Naive thymus-derived CD8-positive, alpha-beta T cell (primary cell): ENCODE measurements around the gene RAD17. TPM values are rescaled to one million over a fixed set of nuclear protein-coding genes. Genes with fewer than 3 reads are reported as not detected.
"Not testable (repeated sequence)": the region's sequence is repeated elsewhere in the genome, so short reads cannot be mapped to it uniquely, and the experiment has no call there.

ENCODE experiments used
- ATAC-seq, 2 donors: fragments of 150-1000 bp; cut with Tn5 transposase in 1 of 2; sonication (Bioruptor Pico), chemical (Tn5 transposase) in 1 of 2; 1 replicate in 1 of 2; 2 replicates in 1 of 2; pipeline ENCODE4 v1.10.0; 2021; ENCODE audit warnings: mild to moderate bottlenecking in 2 of 2, moderate library complexity in 2 of 2
- POLR2A ChIA-PET: fragments of 350-600 bp; sonication (Branson Sonifier 250); formaldehyde crosslinking; loops from one replicate; lab custom pipeline; 2021; ENCODE audit warnings: antibody characterized with exemption; lab: Charles Lee
- DNase-seq, 10 donors: peaks; one replicate each; pipeline versions ENCODE4 v3.0.0 to v3.0.0-alpha.2; 2020 to 2022
- H3K27ac Mint-ChIP-seq, 10 donors: one replicate each; pipeline ENCODE4 v1.8.0; 2020 to 2022; ENCODE audit warnings: mild to moderate bottlenecking in 10 of 10, mixed read lengths in 10 of 10, moderate library complexity in 4 of 10, inconsistent platforms in 1 of 10
- H3K27me3 Mint-ChIP-seq, 5 donors: one replicate each; pipeline ENCODE4 v1.8.0; 2021 to 2022; ENCODE audit warnings: mixed read lengths in 5 of 5
- H3K36me3 Mint-ChIP-seq, 3 donors: one replicate each; pipeline ENCODE4 v1.8.0; 2020 to 2022; ENCODE audit warnings: mixed read lengths in 3 of 3, mild to moderate bottlenecking in 2 of 3, inconsistent platforms in 1 of 3
- H3K4me1 Mint-ChIP-seq, 4 donors: one replicate each; pipeline ENCODE4 v1.8.0; 2021 to 2022; ENCODE audit warnings: mixed read lengths in 4 of 4
- H3K4me3 Mint-ChIP-seq, 10 donors: one replicate each; pipeline ENCODE4 v1.8.0; 2020 to 2022; ENCODE audit warnings: mild to moderate bottlenecking in 10 of 10, mixed read lengths in 10 of 10, moderate library complexity in 6 of 10, inconsistent platforms in 1 of 10
- H3K9me3 Mint-ChIP-seq, 9 donors: one replicate each; pipeline ENCODE4 v1.8.0; 2020 to 2022; ENCODE audit warnings: mixed read lengths in 9 of 9, mild to moderate bottlenecking in 3 of 9, inconsistent platforms in 1 of 9, moderate library complexity in 1 of 9
- polyA plus RNA-seq, 3 donors: library from polyadenylated mRNA; unstranded; fragments of 300-500 nt; fragmentation: Illumina TruSeq; gene quantifications; one replicate each; pipeline ENCODE4 v1.2.3, GENCODE V29; 2021
- total RNA-seq, 8 experiments: library from RNA in 2 of 8; stranded (reverse) in 2 of 8; gene quantifications; one replicate each; pipeline ENCODE4 v1.2.3 and lab custom pipeline; 2021 to 2026

Gene RAD17
- total and polyA plus RNA-seq, 5 experiments from 2014 or later = 15.6 to 38.5 (median 25.5) TPM

GRCh38 chr5:69359699-69360098 lies 9.9 kb upstream of the RAD17 start:
- H3K27ac Mint-ChIP-seq = peak overlapping the region in 5 of 10 donors; percentile 2 to 54 (median 6)
- POLR2A ChIA-PET = interaction anchor here (0.7 kb wide), 1 partner anchor 21 kb away, joined by 3 read pairs; no protein-coding TSS in a partner anchor
- peaks cover 7 to 28% (median 21%) of the 10 kb centered on the region in 4 donors for H3K4me1 Mint-ChIP-seq
- DNase-seq (no peak), ATAC-seq (no peak)
- peaks cover 0 to 60% (median 0%) of the 10 kb centered on the region in 3 donors for H3K36me3 Mint-ChIP-seq
- H3K9me3 Mint-ChIP-seq = no peaks in the 10 kb centered on the region
- no peak overlapping the region for H3K4me3 Mint-ChIP-seq
- no peaks in the 10 kb centered on the region for H3K27me3 Mint-ChIP-seq

DNA sequence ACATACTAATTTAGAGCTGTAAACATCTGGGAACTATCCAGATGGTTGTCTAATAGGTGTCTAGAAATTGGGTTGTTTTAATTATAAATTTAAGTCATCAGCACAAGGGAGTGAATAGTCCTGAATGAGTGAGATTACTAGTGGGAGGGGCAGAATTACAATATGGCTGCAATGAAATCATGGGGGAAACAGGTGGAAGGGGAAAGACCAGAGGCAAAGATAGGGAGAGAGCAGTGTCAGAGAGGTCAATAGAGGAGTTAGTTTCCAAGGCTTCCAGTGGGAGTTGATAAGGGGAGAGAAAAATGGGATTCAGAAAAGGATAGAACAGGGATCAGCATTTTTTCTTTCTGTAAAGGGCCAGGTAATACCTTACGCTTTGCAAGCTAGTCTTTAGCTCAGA lies 9.2 kb upstream of the RAD17 start:
- H3K36me3 Mint-ChIP-seq = peaks cover 4 to 62% (median 4%) of the 10 kb centered on the region in 3 donors
- H3K27ac Mint-ChIP-seq = peak overlapping the region in 4 of 10 donors; percentile 5 to 37 (median 16)

DNA sequence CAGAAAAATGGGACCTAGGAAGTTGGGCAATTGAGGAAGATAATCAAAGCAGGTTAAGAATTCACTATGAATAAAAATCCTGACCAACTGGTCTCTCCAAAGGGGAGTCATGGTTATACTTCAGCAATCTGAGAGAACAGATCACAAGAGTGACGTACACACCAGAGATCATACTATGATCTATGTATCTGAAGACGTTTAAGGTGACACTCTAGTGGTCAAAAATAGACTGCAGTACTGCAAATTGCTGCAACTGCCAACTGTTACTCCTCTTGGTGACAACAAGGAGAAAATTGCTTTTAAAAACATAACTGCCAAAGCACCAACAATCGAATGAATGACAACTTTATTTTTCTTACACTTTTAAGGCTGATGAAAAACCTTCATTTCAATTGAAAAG lies 5.2 kb upstream of the RAD17 start:
- ATAC-seq (peak in 1 of 2 donors; percentile 34), DNase-seq (peak in 4 of 10 donors; percentile 14 to 41 (median 22))
- Mint-ChIP-seq H3K4me3 (no peak overlapping the region), H3K27me3 (no peaks in the 10 kb centered on the region), H3K9me3 (no peaks in the 10 kb centered on the region), H3K27ac (peak overlapping the region in 8 of 10 donors; percentile 15 to 83 (median 67)), H3K36me3 (peaks cover 4 to 59% (median 5%) of the 10 kb centered on the region in 3 donors), H3K4me1 (peaks cover 19 to 46% (median 35%) of the 10 kb centered on the region in 4 donors)
- POLR2A ChIA-PET = no interaction called here

More for the DNA sequence above, 9.2 kb upstream of the RAD17 start:
- Mint-ChIP-seq H3K27me3 (no peaks in the 10 kb centered on the region), H3K9me3 (no peaks in the 10 kb centered on the region), H3K4me1 (peaks cover 10 to 35% (median 27%) of the 10 kb centered on the region in 4 donors), H3K4me3 (no peak overlapping the region)
- no peak for ATAC-seq
- no peak for DNase-seq
- POLR2A ChIA-PET = no interaction called here

DNA sequence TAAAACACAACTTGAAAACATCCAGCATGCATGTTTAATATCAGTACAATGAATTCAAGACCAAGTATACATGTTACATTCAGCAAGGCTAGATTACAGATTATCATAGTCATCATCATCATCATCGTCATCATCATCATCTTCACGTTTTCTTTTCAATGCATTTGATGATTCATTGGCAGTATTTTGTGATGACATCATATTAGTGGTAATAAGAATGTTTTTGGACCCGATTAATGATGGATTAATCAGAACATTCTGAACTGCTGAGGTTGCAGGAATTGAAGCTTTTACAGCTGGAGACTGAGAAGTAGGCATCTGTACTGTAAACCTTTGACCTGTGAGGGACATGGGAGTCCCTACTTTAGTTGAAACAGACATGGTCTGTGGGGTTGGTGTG lies 4.8 kb upstream of the RAD17 start:
- Mint-ChIP-seq H3K9me3 (no peaks in the 10 kb centered on the region), H3K36me3 (peaks cover 4 to 58% (median 5%) of the 10 kb centered on the region in 3 donors), H3K4me1 (peaks cover 19 to 46% (median 34%) of the 10 kb centered on the region in 4 donors), H3K4me3 (no peak overlapping the region), H3K27me3 (no peaks in the 10 kb centered on the region), H3K27ac (peak overlapping the region in 2 of 10 donors; percentile 63 to 66)
- DNase-seq (no peak), ATAC-seq (no peak)
- POLR2A ChIA-PET = interaction anchor here (0.9 kb wide), 1 partner anchor 39 kb away, joined by 10 read pairs; no protein-coding TSS in a partner anchor

GRCh38 chr5:69367697-69368279 lies 1.8 kb upstream of the RAD17 start:
- Mint-ChIP-seq H3K9me3 (no peaks in the 10 kb centered on the region), H3K36me3 (peaks cover 4 to 40% (median 5%) of the 10 kb centered on the region in 3 donors), H3K4me3 (peak overlapping the region; percentile 91 to 99 (median 96)), H3K27ac (peak overlapping the region; percentile 91 to 100 (median 98)), H3K27me3 (no peaks in the 10 kb centered on the region), H3K4me1 (peaks cover 16 to 60% (median 44%) of the 10 kb centered on the region in 4 donors)
- ATAC-seq (no peak), DNase-seq (no peak)
- POLR2A ChIA-PET = interaction anchor here (1.1 kb wide), 1 partner anchor 35 kb away, joined by 3 read pairs; the partner anchor contains the start of gene CCDC125

DNA sequence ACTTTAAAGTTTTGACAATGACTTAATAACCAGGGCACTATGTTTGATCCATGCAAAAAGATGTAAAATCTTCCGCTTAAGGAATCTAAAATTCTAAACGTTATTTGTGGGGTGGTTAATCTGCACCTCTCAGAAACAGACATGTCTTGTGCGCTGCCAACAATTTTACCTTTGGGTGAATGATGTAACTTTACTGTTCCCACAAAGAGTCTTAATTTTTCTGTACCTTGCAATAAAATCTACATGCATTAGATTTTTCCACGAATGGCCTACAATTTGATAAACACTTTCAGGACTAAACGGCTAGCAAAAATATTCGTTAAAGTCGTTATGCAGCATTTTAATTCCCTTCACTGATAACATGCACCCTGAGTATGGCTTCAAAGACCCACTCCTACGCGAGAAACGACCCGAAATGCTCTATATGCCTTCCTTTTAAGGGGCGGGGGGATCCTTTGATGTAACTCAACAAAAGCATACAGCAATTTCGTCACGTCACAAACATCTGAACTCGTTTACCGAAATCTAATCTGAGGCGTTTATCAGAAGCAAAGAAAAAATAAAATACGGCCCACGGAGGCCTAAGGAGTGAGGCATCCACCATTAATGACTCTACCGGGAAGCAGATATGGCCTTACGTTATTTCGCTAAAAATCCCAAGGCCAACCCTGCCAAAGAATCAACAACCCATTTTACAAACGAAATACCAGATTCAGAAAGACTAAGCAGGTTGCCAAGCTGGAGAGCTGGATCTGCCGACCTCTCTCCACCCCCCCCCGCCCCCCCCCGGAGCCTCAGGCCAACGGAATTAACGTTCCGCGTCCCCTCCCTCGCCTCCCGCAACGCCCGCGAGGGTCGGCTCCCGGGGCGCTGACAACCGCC lies 919 bp upstream of the RAD17 start:
- Mint-ChIP-seq H3K27me3 (no peaks in the 10 kb centered on the region), H3K4me1 (peaks cover 16 to 55% (median 46%) of the 10 kb centered on the region in 4 donors), H3K9me3 (no peaks in the 10 kb centered on the region), H3K27ac (peak overlapping the region; percentile 91 to 100 (median 98)), H3K36me3 (peaks cover 5 to 32% (median 5%) of the 10 kb centered on the region in 3 donors), H3K4me3 (peak overlapping the region; percentile 91 to 99 (median 96))
- POLR2A ChIA-PET = interaction anchor here (1.1 kb wide), 1 partner anchor 36 kb away, joined by 3 read pairs; the partner anchor contains the start of gene CCDC125
- DNase-seq (peak in 9 of 10 donors; percentile 16 to 74 (median 61)), ATAC-seq (peak; percentile 8 to 17)

GRCh38 chr5:69370335-69370734 lies 717 bp downstream of the RAD17 start:
- Mint-ChIP-seq H3K4me3 (peak overlapping the region; percentile 89 to 97 (median 94)), H3K36me3 (peaks cover 1 to 30% (median 2%) of the 10 kb centered on the region in 3 donors), H3K27ac (peak overlapping the region; percentile 91 to 100 (median 99)), H3K4me1 (peaks cover 14 to 54% (median 37%) of the 10 kb centered on the region in 4 donors)
- ATAC-seq, H3K9me3 Mint-ChIP-seq, DNase-seq, H3K27me3 Mint-ChIP-seq: not testable (repeated sequence)
- POLR2A ChIA-PET = interaction anchor here (0.7 to 1.7 kb wide), 6 partner anchors 12 to 327 kb away, joined by 3 to 9 read pairs (median 6); partner anchors contain the start of genes CCDC125, CCNB1 and SLC30A5

DNA sequence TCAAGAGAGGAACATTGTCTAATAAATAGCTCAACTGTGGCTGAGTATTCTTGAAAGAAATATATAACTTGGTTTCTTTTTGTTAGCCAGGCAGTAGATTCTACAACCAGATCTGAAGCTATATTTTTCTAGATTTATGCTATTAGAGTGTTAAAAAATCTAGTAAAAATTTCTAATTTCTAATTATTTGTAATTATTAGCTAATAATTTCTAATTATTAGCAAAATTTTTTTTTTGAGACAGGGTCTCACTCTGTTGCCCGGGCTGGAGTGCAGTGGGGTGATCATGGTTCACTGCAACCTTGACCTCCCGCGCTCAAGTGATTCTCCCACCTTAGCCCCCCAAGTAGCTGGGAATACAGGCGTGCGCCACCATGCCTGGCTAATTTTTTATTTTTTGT lies 2.8 kb downstream of the RAD17 start:
- H3K4me3 Mint-ChIP-seq = peak overlapping the region in 3 of 10 donors; percentile 15 to 20 (median 19)
- peaks cover 2 to 32% (median 3%) of the 10 kb centered on the region in 3 donors for H3K36me3 Mint-ChIP-seq
- H3K27ac Mint-ChIP-seq = peak overlapping the region in 1 of 10 donors; percentile 73
- peaks cover 7 to 39% (median 31%) of the 10 kb centered on the region in 4 donors for H3K4me1 Mint-ChIP-seq
- H3K9me3 Mint-ChIP-seq = no peaks in the 10 kb centered on the region
- H3K27me3 Mint-ChIP-seq = no peaks in the 10 kb centered on the region
- POLR2A ChIA-PET = no interaction called here
- DNase-seq (no peak), ATAC-seq (no peak)

DNA sequence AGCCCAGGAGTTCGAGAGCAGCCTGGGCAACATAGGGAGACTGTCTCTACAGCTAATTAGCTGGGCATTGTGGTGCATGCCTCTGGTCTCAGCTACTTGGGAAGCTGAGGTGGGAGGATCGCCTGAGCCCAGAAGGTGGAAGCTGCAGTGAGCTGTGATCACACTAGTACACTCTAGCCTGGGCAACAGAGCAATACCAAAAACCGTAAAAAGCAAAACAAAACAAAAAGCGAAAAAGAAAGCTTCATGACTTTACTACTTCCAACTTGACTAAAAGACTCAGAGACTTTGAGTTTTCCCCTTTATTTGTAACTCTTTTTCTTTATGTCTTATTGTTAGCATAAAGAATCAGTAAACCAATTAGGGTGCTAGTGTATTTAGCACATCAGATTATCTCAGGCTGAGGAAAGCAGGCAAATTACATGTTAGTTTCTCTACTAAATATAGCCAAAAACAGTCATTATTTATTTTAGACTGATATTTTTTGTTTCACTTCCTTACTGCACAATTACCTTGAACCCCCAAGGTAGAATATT lies 5.4 kb downstream of the RAD17 start:
- H3K27ac Mint-ChIP-seq = peak overlapping the region in 2 of 10 donors; percentile 35 to 50
- no peak for DNase-seq
- no peaks in the 10 kb centered on the region for H3K9me3 Mint-ChIP-seq
- H3K27me3 Mint-ChIP-seq = no peaks in the 10 kb centered on the region
- no peak overlapping the region for H3K4me3 Mint-ChIP-seq
- POLR2A ChIA-PET = no interaction called here
- H3K4me1 Mint-ChIP-seq = peaks cover 0 to 25% (median 18%) of the 10 kb centered on the region in 4 donors
- peaks cover 2 to 43% (median 3%) of the 10 kb centered on the region in 3 donors for H3K36me3 Mint-ChIP-seq
- no peak for ATAC-seq

DNA sequence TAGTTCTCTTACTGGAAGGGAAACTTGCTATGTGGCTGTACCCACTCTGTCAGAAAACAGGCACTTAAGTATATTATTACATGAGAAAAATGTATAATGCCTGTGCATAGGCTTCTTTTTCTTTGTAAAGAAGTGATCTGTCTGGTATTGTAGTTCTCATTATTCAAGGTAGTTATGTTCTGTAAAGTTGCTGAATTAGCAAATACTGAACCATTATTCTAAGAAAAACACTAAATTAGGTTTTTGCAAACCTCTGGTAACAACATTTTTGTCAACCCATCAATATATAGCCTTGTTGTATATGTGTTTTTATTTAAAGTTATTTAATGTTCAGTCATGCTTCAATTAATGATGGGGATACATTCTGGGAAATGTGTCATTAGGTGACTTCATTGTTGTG lies 8.8 kb downstream of the RAD17 start:
- H3K9me3 Mint-ChIP-seq = no peaks in the 10 kb centered on the region
- no peak overlapping the region for H3K4me3 Mint-ChIP-seq
- peaks cover 3 to 68% (median 5%) of the 10 kb centered on the region in 3 donors for H3K36me3 Mint-ChIP-seq
- H3K4me1 Mint-ChIP-seq = peaks cover 0 to 5% (median 0%) of the 10 kb centered on the region in 4 donors
- H3K27ac Mint-ChIP-seq = no peak overlapping the region
- POLR2A ChIA-PET = no interaction called here
- DNase-seq (no peak), ATAC-seq (no peak)
- no peaks in the 10 kb centered on the region for H3K27me3 Mint-ChIP-seq

DNA sequence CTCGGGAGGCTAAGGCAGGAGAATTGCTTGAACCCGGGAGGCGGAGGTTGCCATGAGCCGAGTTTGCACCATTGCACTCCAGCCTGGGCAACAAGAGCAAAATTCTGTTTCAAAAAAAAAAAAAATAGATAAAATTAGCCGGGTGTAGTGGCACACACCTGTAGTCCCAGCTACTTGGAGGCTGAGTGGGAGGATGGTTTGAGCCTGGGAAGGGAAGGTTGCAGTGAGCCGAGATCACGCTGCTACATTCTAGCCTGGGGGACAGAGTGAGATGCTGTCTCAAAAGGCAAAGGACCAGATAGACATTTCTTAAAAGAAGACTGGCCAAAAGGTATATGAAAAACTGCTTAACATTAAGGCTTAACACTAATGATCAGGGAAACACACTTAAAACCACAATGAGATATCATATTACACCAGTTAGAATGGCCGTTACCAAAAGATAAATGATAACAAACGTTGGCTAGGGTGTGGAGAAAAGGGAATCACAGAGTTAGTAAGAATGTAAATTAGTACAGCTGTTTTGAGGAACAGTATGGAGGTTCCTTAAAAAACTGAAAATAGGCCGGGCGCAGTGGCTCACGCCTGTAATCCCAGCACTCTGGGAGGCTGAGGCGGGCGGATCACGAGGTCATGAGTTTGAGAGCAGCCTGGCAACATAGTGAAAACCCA lies 35.2 kb downstream of the RAD17 start:
- Mint-ChIP-seq H3K4me1 (no peaks in the 10 kb centered on the region), H3K4me3 (no peak overlapping the region), H3K27ac (peak overlapping the region in 2 of 10 donors; percentile 25 to 72), H3K36me3 (peaks cover 12 to 71% (median 50%) of the 10 kb centered on the region in 3 donors), H3K27me3 (no peaks in the 10 kb centered on the region), H3K9me3 (peaks cover 0 to 5% (median 0%) of the 10 kb centered on the region in 9 donors)
- POLR2A ChIA-PET = no interaction called here
- ATAC-seq (no peak), DNase-seq (no peak)
